Measurements from ENCODE around the gene ITIH5. TPM values are rescaled to one million over a fixed set of nuclear protein-coding genes. Genes with fewer than 3 reads are reported as not detected.
A peak's percentile ranks its signal among the peaks of the same experiment; 100 is the strongest.

ITIH5 gene
- total and polyA plus RNA-seq, 8 donors = 4.4 to 28.6 (median 9.4) TPM

GRCh38 chr10:7704071-7705016 lies 37.6 kb upstream of the ITIH5 start:
- intact Hi-C loops (cut with DNase I) = no loop called here
- Histone ChIP-seq H3K36me3 (no peaks in the 10 kb centered on the region), H3K4me1 (peaks cover 0 to 9% (median 0%) of the 10 kb centered on the region in 3 donors), H3K9me3 (no peaks in the 10 kb centered on the region), H3K4me3 (no peak overlapping the region), H3K27me3 (no peaks in the 10 kb centered on the region), H3K27ac (no peak overlapping the region)
- DNase-seq = no peak
- no peak for TF ChIP-seq CTCF (IDR thresholded peaks at IDR 0.05)
- no peak for FAIRE-seq
- no peak for ATAC-seq
- WGBS, 2 donors = 77 to 90% methylated on average over 8 of the region's 8 CpGs

DNA sequence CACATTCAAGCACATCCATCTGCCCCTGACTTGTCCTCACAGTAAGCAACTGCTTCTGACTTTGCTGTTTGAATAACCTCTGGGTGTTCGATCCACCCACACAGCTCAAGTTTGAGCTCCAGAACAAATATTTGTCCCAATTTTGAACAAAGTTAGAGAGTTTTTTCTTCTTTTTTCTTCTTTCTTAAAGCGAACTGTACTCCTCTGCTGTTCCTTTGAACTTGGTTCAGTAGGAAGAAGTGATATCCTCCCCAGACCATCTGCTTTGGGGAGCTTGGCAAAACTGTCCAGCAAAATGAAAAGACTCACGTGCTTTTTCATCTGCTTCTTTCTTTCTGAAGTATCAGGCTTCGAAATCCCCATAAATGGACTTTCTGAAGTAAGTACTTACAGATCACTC lies 36.4 kb upstream of the ITIH5 start, which contains the start of gene ITIH2:
ITIH2 (plus strand) TSS at position 177 of the 400 bp plus-strand sequence; CDS start at position 296, 119 bp downstream.
- ATAC-seq (no peak), FAIRE-seq (no peak), DNase-seq (no peak)
- TF ChIP-seq CTCF (IDR thresholded peaks at IDR 0.05) = no peak
- intact Hi-C loops (cut with DNase I) = no loop called here
- WGBS, 2 donors = 31 to 34% methylated on average over 4 of the region's 4 CpGs
- Histone ChIP-seq H3K9me3 (no peaks in the 10 kb centered on the region), H3K36me3 (no peaks in the 10 kb centered on the region), H3K4me1 (peaks cover 0 to 9% (median 0%) of the 10 kb centered on the region in 3 donors), H3K27me3 (no peaks in the 10 kb centered on the region), H3K27ac (no peak within 1 kb of the TSS), H3K4me3 (no peak within 1 kb of the TSS)

GRCh38 chr10:7702288-7702812 lies 35.6 kb upstream of the ITIH5 start:
- Histone ChIP-seq H3K27ac (no peak overlapping the region), H3K36me3 (no peaks in the 10 kb centered on the region), H3K4me1 (peaks cover 0 to 9% (median 0%) of the 10 kb centered on the region in 3 donors), H3K4me3 (no peak overlapping the region), H3K27me3 (no peaks in the 10 kb centered on the region), H3K9me3 (no peaks in the 10 kb centered on the region)
- FAIRE-seq (no peak), ATAC-seq (no peak), DNase-seq (no peak)
- TF ChIP-seq CTCF (IDR thresholded peaks at IDR 0.05) = no peak
- WGBS, 2 donors = 56 to 59% methylated on average over 4 of the region's 4 CpGs
- intact Hi-C loops (cut with DNase I) = no loop called here

DNA sequence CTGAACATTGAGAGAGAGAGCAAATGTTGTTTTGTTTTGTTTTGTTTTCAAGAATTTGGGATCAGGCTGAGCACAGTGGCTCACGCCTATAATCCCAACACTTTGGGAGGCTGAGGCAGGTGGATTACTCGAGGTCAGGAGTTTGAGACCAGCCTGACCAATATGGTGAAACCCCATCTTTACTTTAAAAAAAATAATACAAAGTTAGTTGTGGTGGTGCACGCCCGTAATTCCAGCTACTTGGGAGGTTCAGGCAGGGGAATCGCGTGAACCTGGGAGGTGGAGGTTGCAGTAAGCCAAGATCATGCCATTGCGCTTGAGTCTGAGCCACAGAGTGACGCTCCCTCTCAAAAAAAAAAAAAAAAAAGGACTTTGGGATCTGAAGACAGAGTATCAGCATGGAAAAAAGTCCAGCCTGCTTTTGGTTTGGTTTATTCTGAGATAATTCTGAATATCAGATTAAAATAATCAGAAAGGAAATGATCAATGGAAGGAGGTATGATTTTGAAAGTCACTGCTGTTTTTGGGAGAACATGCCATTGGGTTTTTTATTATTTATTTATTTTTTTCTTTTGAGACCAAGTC lies 34.5 kb upstream of the ITIH5 start:
- DNase-seq (no peak), ATAC-seq (no peak), FAIRE-seq (no peak)
- no peaks in the 10 kb centered on the region for H3K36me3 ChIP-seq
- 78 to 90% methylated on average over 8 of the region's 8 CpGs for WGBS, 2 donors
- H3K9me3 ChIP-seq = no peaks in the 10 kb centered on the region
- no peak for TF ChIP-seq CTCF (IDR thresholded peaks at IDR 0.05)
- no peaks in the 10 kb centered on the region for H3K27me3 ChIP-seq
- H3K4me3 ChIP-seq = no peak overlapping the region
- peak overlapping the region in 2 of 4 donors; percentile 26 to 55 for H3K27ac ChIP-seq
- no peaks in the 10 kb centered on the region for H3K4me1 ChIP-seq
- intact Hi-C loops (cut with DNase I) = no loop called here

All from pancreas (tissue), 10 donors.